GM12878 (cell line): ENCODE measurements around the gene RBM6. TPM values are rescaled to one million over a fixed set of nuclear protein-coding genes. Genes with fewer than 3 reads are reported as not detected.

Source experiments
- ATAC-seq: fragments of 200-7000 bp; cut with Tn5 transposase; 3 replicates; pipeline ENCODE4 v1.9.1; 2020; ENCODE audit warnings: mild to moderate bottlenecking, moderate library complexity
- BruUV-seq: library from RNA; stranded (reverse); fragments of 400-500 nt; replicated peaks from 2 replicates; lab custom pipeline; 2021; lab: Mats Ljungman, UMichigan
- CTCF ChIA-PET: fragments of 300-600 bp; sonication (Branson Sonifier 250); formaldehyde crosslinking; extraction: SDS; loops from one replicate; lab custom pipeline; 2021; ENCODE audit warnings: inconsistent platforms; lab: Yijun Ruan, JAX
- POLR2A ChIA-PET: fragments of 350-600 bp; formaldehyde crosslinking; extraction: SDS; loops from one replicate; lab custom pipeline; 2021; ENCODE audit warnings: inconsistent platforms; lab: Charles Lee
- RAD21 ChIA-PET: fragments of 300-600 bp; sonication (Branson Sonifier 250); formaldehyde crosslinking; loops from one replicate; lab custom pipeline; 2023; ENCODE audit warnings: antibody characterized with exemption; ENCODE audit not compliant: unreplicated experiment; lab: Charles Lee
- SMC1A ChIA-PET: fragments of 300-600 bp; sonication (Branson Sonifier 250); formaldehyde crosslinking; loops from one replicate; lab custom pipeline; 2023; ENCODE audit not compliant: unreplicated experiment, uncharacterized antibody; lab: Charles Lee
- DNase-seq: peaks from one replicate; pipeline ENCODE4 v3.0.0-alpha.2; 2011; ENCODE audit warnings: low read depth, low spot score
- FAIRE-seq: peaks from 3 replicates; lab custom pipeline; 2011; peaks lifted over from hg19 to GRCh38; lab: Jason Lieb, UNC
- H2AFZ ChIP-seq: 2 replicates; pipeline ENCODE4 v1.6.0; 2011; ENCODE audit warnings: low read depth, low read length, control low read depth; ENCODE audit not compliant: control insufficient read depth
- H3K27ac ChIP-seq: 2 replicates; pipeline ENCODE4 v1.5.1; 2011; ENCODE audit warnings: control low read depth; ENCODE audit not compliant: control insufficient read depth, insufficient read depth
- H3K27me3 ChIP-seq, 2 experiments: replicated peaks in 1 of 2; 2 replicates each; pipeline versions ENCODE4 v1.6.0 to v1.6.1; 2011; ENCODE audit warnings: low read length in 1 of 2; ENCODE audit not compliant: control insufficient read depth in 2 of 2, insufficient read depth in 2 of 2
- H3K36me3 ChIP-seq, 2 experiments: 2 replicates each; pipeline ENCODE4 v1.5.1; 2011; ENCODE audit warnings: low read length in 1 of 2; ENCODE audit not compliant: control insufficient read depth in 2 of 2, insufficient read depth in 2 of 2
- H3K4me1 ChIP-seq: 2 replicates; pipeline ENCODE4 v1.6.1; 2011; ENCODE audit warnings: mild to moderate bottlenecking, low read length, moderate library complexity, mixed read lengths; ENCODE audit not compliant: control insufficient read depth, insufficient read depth
- H3K4me2 ChIP-seq: 2 replicates; pipeline ENCODE4 v1.6.0; 2011; ENCODE audit warnings: control low read depth; ENCODE audit not compliant: control insufficient read depth, insufficient read depth
- H3K4me3 ChIP-seq: fragments of 200-600 bp; sonication (generic); 2 replicates; pipeline ENCODE4 v1.5.1; 2016
- H3K79me2 ChIP-seq: 2 replicates; pipeline ENCODE4 v1.6.0; 2011; ENCODE audit warnings: low read length; ENCODE audit not compliant: control insufficient read depth, insufficient read depth
- H3K9ac ChIP-seq: 2 replicates; pipeline ENCODE4 v1.8.0; 2011; ENCODE audit warnings: low read length, control low read depth, mixed read lengths; ENCODE audit not compliant: control insufficient read depth, insufficient read depth
- H3K9me3 ChIP-seq: replicated peaks from 3 replicates; pipeline ENCODE4 v1.5.1; 2011; ENCODE audit warnings: mild to moderate bottlenecking, low read length; ENCODE audit not compliant: control insufficient read depth, insufficient read depth
- H4K20me1 ChIP-seq: 2 replicates; pipeline ENCODE4 v1.6.0; 2011; ENCODE audit not compliant: control insufficient read depth, insufficient read depth
- BRCA1 ChIP-seq: IDR thresholded peaks from 2 replicates; pipeline ENCODE4 v1.6.1; 2011; ENCODE audit warnings: low read depth, low read length, improper control_type of control experiment
- CEBPB ChIP-seq, 2 experiments: fragments of 150-350 bp in 1 of 2; IDR thresholded peaks; 2 replicates each; pipeline ENCODE4 v1.6.1; 2012 to 2014; ENCODE audit warnings: low read depth in 2 of 2, low read length in 2 of 2, borderline replicate concordance in 1 of 2, inconsistent platforms in 1 of 2
- FOXM1 ChIP-seq: IDR thresholded peaks from 2 replicates; pipeline ENCODE4 v1.6.1; 2012; ENCODE audit warnings: low read depth, mild to moderate bottlenecking, inconsistent platforms, low read length, moderate library complexity
- GATAD2B ChIP-seq: fragments of 450-650 bp; conservative IDR thresholded peaks from 2 replicates; pipeline ENCODE4 v1.6.1; 2017; ENCODE audit warnings: low read depth, mild to moderate bottlenecking, moderate library complexity
- MEF2B ChIP-seq: fragments of 450-650 bp; IDR thresholded peaks from 2 replicates; pipeline ENCODE4 v1.6.1; 2018; ENCODE audit warnings: mild to moderate bottlenecking, moderate library complexity; ENCODE audit not compliant: partially characterized antibody, poor library complexity, severe bottlenecking
- MTA2 ChIP-seq: fragments of 450-650 bp; IDR thresholded peaks from 2 replicates; pipeline ENCODE4 v1.6.1; 2016; ENCODE audit warnings: low read depth, mild to moderate bottlenecking, moderate library complexity
- MXI1 ChIP-seq: fragments of 150-350 bp; IDR thresholded peaks from 2 replicates; pipeline ENCODE4 v1.6.1; 2011; ENCODE audit warnings: low read depth, mild to moderate bottlenecking, inconsistent platforms, low read length, improper control_type of control experiment
- NBN ChIP-seq: fragments of 450-650 bp; IDR thresholded peaks from 2 replicates; pipeline ENCODE4 v1.6.1; 2016
- NR2C1 ChIP-seq: fragments of 450-650 bp; IDR thresholded peaks from 2 replicates; pipeline ENCODE4 v1.6.1; 2017; ENCODE audit warnings: antibody characterized with exemption, mild to moderate bottlenecking, moderate library complexity
- RAD51 ChIP-seq: fragments of 450-650 bp; IDR thresholded peaks from 2 replicates; pipeline ENCODE4 v1.6.1; 2016; ENCODE audit warnings: moderate library complexity, mild to moderate bottlenecking, inconsistent platforms
- SIN3A ChIP-seq: IDR thresholded peaks from 2 replicates; pipeline ENCODE4 v1.6.1; 2012; ENCODE audit warnings: low read depth, low read length, improper control_type of control experiment
- TCF12 ChIP-seq: IDR thresholded peaks from 2 replicates; pipeline ENCODE4 v1.6.1; 2011; ENCODE audit warnings: low read depth, mild to moderate bottlenecking, low read length
- ZNF622 ChIP-seq: fragments of 450-650 bp; IDR thresholded peaks from 2 replicates; pipeline ENCODE4 v1.6.1; 2017; ENCODE audit warnings: mild to moderate bottlenecking, inconsistent platforms
- WGBS: methylation state at CpG from one replicate; pipeline ENCODE4 v1.1.6; 2016; ENCODE audit warnings: low lambda C conversion rate; ENCODE audit not compliant: insufficient replicate concordance, insufficient coverage; ENCODE audit errors: missing lambda C conversion rate; 5-methylcytosine and 5-hydroxymethylcytosine counted together
- in situ Hi-C: fragments of 300-500 bp; cut with MboI; formaldehyde crosslinking; loops from 9 replicates; pipeline ENCODE4 v1.14.3; 2018; ENCODE audit warnings: mixed read lengths
- intact Hi-C: fragments of 100-400 bp; cut with micrococcal nuclease; formaldehyde crosslinking; loops from one replicate; pipeline ENCODE4 v1.14.2; 2022; ENCODE audit not compliant: unreplicated experiment
- polyA plus RNA-seq, 11 experiments: library from polyadenylated mRNA; depleted of rRNA in 4 of 11; unstranded in 6 of 11; stranded (reverse) in 5 of 11; fragments of >200 nt; fragmentation: Nextera tagmentation in 4 of 11; fragmentation: Illumina TruSeq in 1 of 11; extraction: Ambion mirVana in 4 of 11; extraction: Trizol in 1 of 11; gene quantifications; 1 replicate in 1 of 11; 2 replicates in 10 of 11; pipeline versions ENCODE4 v1.2.1 to v1.2.3, GENCODE V29; 2011 to 2016; ENCODE audit warnings: inconsistent platforms in 2 of 11, missing spikeins in 2 of 11, low read depth in 1 of 11
- total RNA-seq, 4 experiments: library from RNA; depleted of rRNA in 3 of 4; stranded (reverse); fragments of >200 nt in 3 of 4; fragmentation: Illumina TruSeq in 1 of 4; extraction: Trizol in 1 of 4; gene quantifications; 2 replicates each; pipeline versions ENCODE4 v1.2.1 to v1.2.3, GENCODE V29; 2013 to 2021
- TF ChIP-seq, protein P1 (sequence below): fragments of 450-650 bp; formaldehyde crosslinking; IDR thresholded peaks from 2 replicates; pipeline ENCODE4 v1.5.0; 2022; ENCODE audit warnings: mild to moderate bottlenecking, missing genetic modification characterization
- TF ChIP-seq, protein P2 (sequence below): IDR thresholded peaks from 2 replicates; pipeline ENCODE4 v1.6.1; 2012; ENCODE audit warnings: low read length, inconsistent platforms

The RBM6 gene
- total and polyA plus RNA-seq, 10 of the 15 experiments (the other 5 are each of a cell fraction or from before 2014, with no cell fraction given): 45.3 to 103 (median 81.3) TPM

DNA sequence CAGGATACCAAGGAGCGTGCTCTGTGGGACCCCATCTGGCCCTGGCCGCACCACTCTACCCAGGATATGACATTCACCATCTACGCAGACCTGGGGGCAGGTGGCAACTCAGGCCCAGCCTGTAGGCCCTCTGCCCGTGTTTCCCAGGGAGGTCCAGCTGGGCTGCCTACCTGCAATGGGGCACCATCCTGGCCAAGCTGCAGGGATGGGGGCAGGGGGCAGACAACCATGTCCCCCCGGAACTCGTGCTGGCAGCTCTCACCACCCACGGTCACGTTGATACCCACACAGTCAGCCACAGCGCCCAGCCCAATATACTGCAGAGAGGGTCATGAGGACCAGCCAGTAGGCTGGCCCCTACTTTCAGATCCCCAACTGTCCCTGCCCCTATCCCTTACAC is 44.2 kb upstream of the RBM6 start:
- DNase-seq (no peak), ATAC-seq (no peak), FAIRE-seq (no peak)
- RAD21 ChIA-PET: no interaction called here
- in situ Hi-C loops (no loop called here), intact Hi-C loops (no loop called here)
- H3K79me2 ChIP-seq: no peaks in the 10 kb centered on the region
- CTCF ChIA-PET: interaction anchor here (1.2 kb wide), 1 partner anchor 14 kb away, joined by 3 read pairs; no protein-coding TSS in a partner anchor
- H3K9me3 ChIP-seq: no peaks in the 10 kb centered on the region
- TF ChIP-seq RAD51 (no peak), CEBPB (IDR thresholded peaks at IDR 0.05; ENCODE audit: borderline replicate concordance in 1 of 2, low read depth in 2 of 2, low read length in 2 of 2) (no peak), NR2C1 (no peak)
- no peaks in the 10 kb centered on the region; the same call in 1 of the 2 replicates for H3K4me1 ChIP-seq
- no peaks in the 10 kb centered on the region for H3K36me3 ChIP-seq
- POLR2A ChIA-PET: no interaction called here
- H2AFZ ChIP-seq: no peak overlapping the region
- H4K20me1 ChIP-seq: no peaks in the 10 kb centered on the region
- no TSS peak for BruUV-seq
- H3K27me3 ChIP-seq: no peaks in the 10 kb centered on the region
- H3K4me2 ChIP-seq: no peak overlapping the region
- no peak overlapping the region for H3K27ac ChIP-seq
- no peak overlapping the region for H3K9ac ChIP-seq
- WGBS: 61% methylated on average over 9 of the region's 9 CpGs
- H3K4me3 ChIP-seq: no peak overlapping the region
- SMC1A ChIA-PET: no interaction called here

DNA sequence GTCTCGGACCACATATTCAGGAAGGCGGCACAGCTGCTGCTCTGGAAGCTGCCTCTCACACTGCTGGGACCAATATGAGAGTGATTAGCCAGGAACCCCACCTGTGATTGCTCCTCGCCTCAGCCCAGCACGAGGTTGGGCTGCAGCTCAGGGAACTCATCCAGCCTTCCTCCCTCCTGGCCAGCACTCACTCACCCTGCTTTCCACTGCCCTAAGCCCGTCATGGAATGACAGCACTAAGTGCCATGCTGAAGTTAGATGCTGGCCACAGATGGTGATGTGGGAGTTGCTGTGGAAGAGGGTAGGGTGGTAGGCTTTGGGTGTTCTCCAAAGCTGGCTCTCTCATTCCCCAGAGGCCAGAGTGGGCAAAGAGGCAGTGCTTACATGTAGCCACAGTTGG is 43.6 kb upstream of the RBM6 start:
- WGBS: 68% methylated on average over 5 of the region's 5 CpGs
- POLR2A ChIA-PET: interaction anchor here (0.5 kb wide), 1 partner anchor 27 kb away, joined by 3 read pairs; no protein-coding TSS in a partner anchor
- TF ChIP-seq NBN (no peak), MXI1 (no peak), GATAD2B (no peak), SIN3A (no peak), FOXM1 (no peak), TCF12 (no peak), MEF2B (no peak), MTA2 (no peak), BRCA1 (no peak), ZNF622 (no peak)
- TF ChIP-seq, protein P1, sequence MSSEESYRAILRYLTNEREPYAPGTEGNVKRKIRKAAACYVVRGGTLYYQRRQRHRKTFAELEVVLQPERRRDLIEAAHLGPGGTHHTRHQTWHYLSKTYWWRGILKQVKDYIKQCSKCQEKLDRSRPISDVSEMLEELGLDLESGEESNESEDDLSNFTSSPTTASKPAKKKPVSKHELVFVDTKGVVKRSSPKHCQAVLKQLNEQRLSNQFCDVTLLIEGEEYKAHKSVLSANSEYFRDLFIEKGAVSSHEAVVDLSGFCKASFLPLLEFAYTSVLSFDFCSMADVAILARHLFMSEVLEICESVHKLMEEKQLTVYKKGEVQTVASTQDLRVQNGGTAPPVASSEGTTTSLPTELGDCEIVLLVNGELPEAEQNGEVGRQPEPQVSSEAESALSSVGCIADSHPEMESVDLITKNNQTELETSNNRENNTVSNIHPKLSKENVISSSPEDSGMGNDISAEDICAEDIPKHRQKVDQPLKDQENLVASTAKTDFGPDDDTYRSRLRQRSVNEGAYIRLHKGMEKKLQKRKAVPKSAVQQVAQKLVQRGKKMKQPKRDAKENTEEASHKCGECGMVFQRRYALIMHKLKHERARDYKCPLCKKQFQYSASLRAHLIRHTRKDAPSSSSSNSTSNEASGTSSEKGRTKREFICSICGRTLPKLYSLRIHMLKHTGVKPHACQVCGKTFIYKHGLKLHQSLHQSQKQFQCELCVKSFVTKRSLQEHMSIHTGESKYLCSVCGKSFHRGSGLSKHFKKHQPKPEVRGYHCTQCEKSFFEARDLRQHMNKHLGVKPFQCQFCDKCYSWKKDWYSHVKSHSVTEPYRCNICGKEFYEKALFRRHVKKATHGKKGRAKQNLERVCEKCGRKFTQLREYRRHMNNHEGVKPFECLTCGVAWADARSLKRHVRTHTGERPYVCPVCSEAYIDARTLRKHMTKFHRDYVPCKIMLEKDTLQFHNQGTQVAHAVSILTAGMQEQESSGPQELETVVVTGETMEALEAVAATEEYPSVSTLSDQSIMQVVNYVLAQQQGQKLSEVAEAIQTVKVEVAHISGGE (CRISPR knock-in tag): no peak
- TF ChIP-seq, protein P2, sequence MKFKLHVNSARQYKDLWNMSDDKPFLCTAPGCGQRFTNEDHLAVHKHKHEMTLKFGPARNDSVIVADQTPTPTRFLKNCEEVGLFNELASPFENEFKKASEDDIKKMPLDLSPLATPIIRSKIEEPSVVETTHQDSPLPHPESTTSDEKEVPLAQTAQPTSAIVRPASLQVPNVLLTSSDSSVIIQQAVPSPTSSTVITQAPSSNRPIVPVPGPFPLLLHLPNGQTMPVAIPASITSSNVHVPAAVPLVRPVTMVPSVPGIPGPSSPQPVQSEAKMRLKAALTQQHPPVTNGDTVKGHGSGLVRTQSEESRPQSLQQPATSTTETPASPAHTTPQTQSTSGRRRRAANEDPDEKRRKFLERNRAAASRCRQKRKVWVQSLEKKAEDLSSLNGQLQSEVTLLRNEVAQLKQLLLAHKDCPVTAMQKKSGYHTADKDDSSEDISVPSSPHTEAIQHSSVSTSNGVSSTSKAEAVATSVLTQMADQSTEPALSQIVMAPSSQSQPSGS: no peak

More for the DNA sequence above, 43.6 kb upstream of the RBM6 start:
- CTCF ChIA-PET: no interaction called here
- ATAC-seq (no peak), FAIRE-seq (no peak), DNase-seq (no peak)
- Histone ChIP-seq H3K4me1 (no peaks in the 10 kb centered on the region; the same call in 1 of the 2 replicates), H3K27ac (no peak overlapping the region), H2AFZ (no peak overlapping the region), H3K9me3 (no peaks in the 10 kb centered on the region), H3K4me3 (no peak overlapping the region), H3K79me2 (no peaks in the 10 kb centered on the region), H4K20me1 (no peaks in the 10 kb centered on the region), H3K4me2 (no peak overlapping the region), H3K9ac (no peak overlapping the region), H3K36me3 (no peaks in the 10 kb centered on the region), H3K27me3 (no peaks in the 10 kb centered on the region)
- in situ Hi-C loops (no loop called here), intact Hi-C loops (no loop called here)
- SMC1A ChIA-PET: no interaction called here
- BruUV-seq: no TSS peak
- RAD21 ChIA-PET: no interaction called here
